GM23338 (cell line): ENCODE measurements around the gene CTNND2. TPM values are rescaled to one million over a fixed set of nuclear protein-coding genes. Genes with fewer than 3 reads are reported as not detected.

Source experiments
- ATAC-seq: fragments of 200-7000 bp; cut with Tn5 transposase; 3 replicates; pipeline ENCODE4 v1.9.1; 2020
- DNase-seq: peaks from one replicate; pipeline ENCODE4 v3.0.0-alpha.2; 2015; ENCODE audit warnings: low spot score
- H2AFZ ChIP-seq: fragments of 200-600 bp; sonication (generic); 2 replicates; pipeline ENCODE4 v1.8.0; 2016; ENCODE audit warnings: antibody characterized with exemption, mild to moderate bottlenecking, moderate library complexity
- H3F3A ChIP-seq: fragments of 200-600 bp; sonication (generic); replicated peaks from 2 replicates; pipeline ENCODE4 v1.8.0; 2017; ENCODE audit warnings: antibody characterized with exemption, mixed run types, low read depth
- H3K27ac ChIP-seq: fragments of 200-600 bp; sonication (generic); 2 replicates; pipeline ENCODE4 v1.6.1; 2016; ENCODE audit warnings: low read depth
- H3K27me3 ChIP-seq: fragments of 200-600 bp; sonication (generic); 2 replicates; pipeline ENCODE4 v1.8.0; 2016; ENCODE audit warnings: mild to moderate bottlenecking, mixed run types, moderate library complexity; ENCODE audit not compliant: insufficient read depth
- H3K36me3 ChIP-seq: fragments of 200-600 bp; sonication (generic); 2 replicates; pipeline ENCODE4 v1.8.0; 2016; ENCODE audit warnings: mild to moderate bottlenecking; ENCODE audit not compliant: insufficient read depth
- H3K4me1 ChIP-seq: fragments of 200-600 bp; sonication (generic); 2 replicates; pipeline ENCODE4 v1.8.0; 2016; ENCODE audit warnings: mild to moderate bottlenecking, moderate library complexity; ENCODE audit not compliant: insufficient read depth
- H3K4me2 ChIP-seq: fragments of 200-600 bp; sonication (generic); 2 replicates; pipeline ENCODE4 v1.7.1; 2017; ENCODE audit warnings: mixed run types
- H3K4me3 ChIP-seq: fragments of 200-600 bp; sonication (generic); 2 replicates; pipeline ENCODE4 v1.6.1; 2016; ENCODE audit warnings: mixed run types
- H3K79me2 ChIP-seq: fragments of 200-600 bp; sonication (generic); replicated peaks from 2 replicates; pipeline ENCODE4 v1.8.0; 2017; ENCODE audit warnings: mild to moderate bottlenecking; ENCODE audit not compliant: insufficient read depth
- H3K9me2 ChIP-seq: fragments of 200-600 bp; sonication (generic); 2 replicates; pipeline ENCODE4 v1.8.0; 2017; ENCODE audit not compliant: insufficient read depth
- H4K20me1 ChIP-seq: fragments of 200-600 bp; sonication (generic); replicated peaks from 2 replicates; pipeline ENCODE4 v1.8.0; 2017; ENCODE audit warnings: mild to moderate bottlenecking; ENCODE audit not compliant: insufficient read depth
- H3K27ac Mint-ChIP-seq: 2 replicates; pipeline ENCODE4 v1.8.0; 2020; ENCODE audit warnings: inconsistent platforms, mild to moderate bottlenecking, moderate library complexity, mixed read lengths
- H3K27me3 Mint-ChIP-seq: 3 replicates; pipeline ENCODE4 v1.8.0; 2022; ENCODE audit warnings: low read depth, mild to moderate bottlenecking, moderate library complexity, mixed read lengths, inconsistent platforms; ENCODE audit not compliant: insufficient read depth, poor library complexity
- H3K36me3 Mint-ChIP-seq: 3 replicates; pipeline ENCODE4 v1.8.0; 2021; ENCODE audit warnings: low read depth, mild to moderate bottlenecking, inconsistent platforms, moderate library complexity, mixed read lengths
- H3K4me1 Mint-ChIP-seq: 3 replicates; pipeline ENCODE4 v1.8.0; 2020; ENCODE audit warnings: mild to moderate bottlenecking, inconsistent platforms, mixed read lengths
- H3K4me3 Mint-ChIP-seq: 3 replicates; pipeline ENCODE4 v1.8.0; 2021; ENCODE audit warnings: moderate library complexity, mild to moderate bottlenecking, inconsistent platforms, mixed read lengths
- H3K9me3 Mint-ChIP-seq: 3 replicates; pipeline ENCODE4 v1.8.0; 2020; ENCODE audit warnings: moderate library complexity, mild to moderate bottlenecking, inconsistent platforms, mixed read lengths
- CREB1 ChIP-seq: fragments of 250-450 bp; sonication (Bioruptor Pico); IDR thresholded peaks from 2 replicates; pipeline ENCODE4 v1.5.0; 2020; ENCODE audit warnings: low read depth, mild to moderate bottlenecking, moderate library complexity
- CTCF ChIP-seq, 2 experiments: fragments of 200-600 bp in 1 of 2; sonication (generic) in 1 of 2; conservative IDR thresholded peaks; 2 replicates each; pipeline versions ENCODE4 v1.5.1 to v1.6.1; 2016 to 2017; ENCODE audit warnings: antibody characterized with exemption in 2 of 2, low read depth in 2 of 2, mild to moderate bottlenecking in 2 of 2, moderate library complexity in 1 of 2
- ETS1 ChIP-seq: IDR thresholded peaks from 2 replicates; pipeline ENCODE4 v1.6.1; 2016; ENCODE audit warnings: antibody characterized with exemption
- EZH2 ChIP-seq: fragments of 200-600 bp; sonication (generic); IDR thresholded peaks from one replicate; pipeline ENCODE4 v1.8.0; 2017; ENCODE audit warnings: antibody characterized with exemption, mild to moderate bottlenecking, low read depth; ENCODE audit not compliant: unreplicated experiment
- EZH2phosphoT487 ChIP-seq: fragments of 200-600 bp; sonication (generic); IDR thresholded peaks from one replicate; pipeline ENCODE4 v1.8.1; 2018; ENCODE audit warnings: antibody characterized with exemption; ENCODE audit not compliant: unreplicated experiment
- JUNB ChIP-seq: IDR thresholded peaks from one replicate; pipeline ENCODE4 v1.6.1; 2016; ENCODE audit warnings: antibody characterized with exemption; ENCODE audit not compliant: unreplicated experiment
- NANOG ChIP-seq: IDR thresholded peaks from 2 replicates; pipeline ENCODE4 v1.6.1; 2016; ENCODE audit warnings: antibody characterized with exemption, borderline replicate concordance
- POLR2AphosphoS5 ChIP-seq: IDR thresholded peaks from 2 replicates; pipeline ENCODE4 v1.6.1; 2016; ENCODE audit warnings: antibody characterized with exemption, low read depth
- REST ChIP-seq: IDR thresholded peaks from one replicate; pipeline ENCODE4 v1.6.1; 2018; ENCODE audit warnings: antibody characterized with exemption; ENCODE audit not compliant: unreplicated experiment
- STAT1 ChIP-seq: IDR thresholded peaks from one replicate; pipeline ENCODE4 v1.6.1; 2016; ENCODE audit warnings: antibody characterized with exemption; ENCODE audit not compliant: unreplicated experiment
- ZNF114 ChIP-seq: fragments of 250-450 bp; sonication (Bioruptor Pico); IDR thresholded peaks from 2 replicates; pipeline ENCODE4 v1.5.0; 2020; ENCODE audit warnings: mild to moderate bottlenecking, moderate library complexity
- ZNF331 ChIP-seq: fragments of 250-450 bp; sonication (Bioruptor Pico); IDR thresholded peaks from 2 replicates; pipeline ENCODE4 v1.5.0; 2020; ENCODE audit warnings: low read depth, mild to moderate bottlenecking, moderate library complexity
- ZNF462 ChIP-seq: fragments of 250-450 bp; sonication (Bioruptor Pico); IDR thresholded peaks from 2 replicates; pipeline ENCODE4 v1.5.0; 2020; ENCODE audit warnings: mild to moderate bottlenecking, moderate library complexity
- polyA plus RNA-seq: library from polyadenylated mRNA; unstranded; fragments of >200 nt; fragmentation: Nextera tagmentation; extraction: Ambion mirVana; gene quantifications from 2 replicates; pipeline ENCODE4 v1.2.1, GENCODE V29; 2016
- total RNA-seq: library from RNA; depleted of rRNA; stranded (reverse); fragments of >200 nt; shearing (Covaris generic); gene quantifications from 2 replicates; pipeline ENCODE4 v1.2.3, GENCODE V29; 2014

CTNND2 gene
- total and polyA plus RNA-seq, 2 experiments from 2014 or later: 5.1 to 7.0 TPM

- no peak overlapping the region for H2AFZ ChIP-seq
- Mint-ChIP-seq H3K9me3 (no peaks in the 10 kb centered on the region), H3K4me3 (no peak overlapping the region), H3K36me3 (no peaks in the 10 kb centered on the region), H3K27ac (no peak overlapping the region), H3K27me3 (peaks cover 2% of the 10 kb centered on the region), H3K4me1 (peaks cover 4% of the 10 kb centered on the region; the same call in 2 of the 3 replicates)
- H4K20me1 ChIP-seq: no peaks in the 10 kb centered on the region
- H3K36me3 ChIP-seq: no peaks in the 10 kb centered on the region
- no peak for ATAC-seq
- H3K27ac ChIP-seq: no peak overlapping the region
- H3K4me1 ChIP-seq: no peaks in the 10 kb centered on the region
- H3K79me2 ChIP-seq: no peaks in the 10 kb centered on the region
- no peak overlapping the region for H3K4me3 ChIP-seq
- no peaks in the 10 kb centered on the region for H3K9me2 ChIP-seq
- no peak overlapping the region for H3K4me2 ChIP-seq
- no peaks in the 10 kb centered on the region for H3F3A ChIP-seq
- H3K27me3 ChIP-seq: no peaks in the 10 kb centered on the region
- TF ChIP-seq EZH2phosphoT487: no peak
- no peak for TF ChIP-seq CTCF (conservative IDR thresholded peaks at IDR 0.05; ENCODE audit: low read depth in 2 of 2)
- no peak for TF ChIP-seq NANOG
- no peak for TF ChIP-seq STAT1
- no peak for TF ChIP-seq EZH2
- TF ChIP-seq ZNF331: no peak
- no peak for TF ChIP-seq CREB1 (CRISPR knock-in tag)
- no peak for TF ChIP-seq ETS1
- no peak for TF ChIP-seq ZNF462 (CRISPR knock-in tag)
- no peak for TF ChIP-seq POLR2AphosphoS5
- no peak for TF ChIP-seq JUNB
- no peak for TF ChIP-seq ZNF114
- no peak for TF ChIP-seq REST
- no peak for DNase-seq
Observed at GRCh38 chr5:11044581-11044980, 859.7 kb downstream of the CTNND2 start.
